Panc1 (cell line): ENCODE results near the gene ZFHX3.

ENCODE experiments used
- CTCF ChIP-seq: fragments of 450-650 bp; IDR thresholded peaks from 2 replicates; pipeline ENCODE4 v1.5.1; 2017; ENCODE audit warnings: mild to moderate bottlenecking
- POLR2AphosphoS5 ChIP-seq: IDR thresholded peaks from 2 replicates; pipeline ENCODE4 v1.6.1; 2012; ENCODE audit warnings: mild to moderate bottlenecking, low read depth, low read length, moderate library complexity
- SIN3A ChIP-seq: IDR thresholded peaks from 2 replicates; pipeline ENCODE4 v1.6.1; 2012; ENCODE audit warnings: low read depth, mild to moderate bottlenecking, low read length, moderate library complexity, borderline replicate concordance; ENCODE audit not compliant: insufficient read depth

- TF ChIP-seq POLR2AphosphoS5 (no peak), CTCF (no peak), SIN3A (no peak)
Measured at GRCh38 chr16:72950669-72951068, 97.3 kb downstream of the ZFHX3 start.
